Gastroesophageal sphincter (tissue), 3 donors: ENCODE results near the gene CCDC33.

Experiments used
- POLR2AphosphoS5 ChIP-seq: sonication (generic); formaldehyde crosslinking; IDR thresholded peaks from one replicate; pipeline ENCODE4 v1.6.1; 2017; ENCODE audit warnings: antibody characterized with exemption
- TF ChIP-seq, protein P1 (sequence below), 4 experiments: fragments of 200-600 bp in 2 of 4; fragments of 450-650 bp in 2 of 4; sonication (generic) in 1 of 4; IDR thresholded peaks; one replicate each; pipeline ENCODE4 v1.5.1; 2017 to 2019; ENCODE audit warnings: antibody characterized with exemption in 4 of 4, mild to moderate bottlenecking in 2 of 4, moderate library complexity in 2 of 4

DNA sequence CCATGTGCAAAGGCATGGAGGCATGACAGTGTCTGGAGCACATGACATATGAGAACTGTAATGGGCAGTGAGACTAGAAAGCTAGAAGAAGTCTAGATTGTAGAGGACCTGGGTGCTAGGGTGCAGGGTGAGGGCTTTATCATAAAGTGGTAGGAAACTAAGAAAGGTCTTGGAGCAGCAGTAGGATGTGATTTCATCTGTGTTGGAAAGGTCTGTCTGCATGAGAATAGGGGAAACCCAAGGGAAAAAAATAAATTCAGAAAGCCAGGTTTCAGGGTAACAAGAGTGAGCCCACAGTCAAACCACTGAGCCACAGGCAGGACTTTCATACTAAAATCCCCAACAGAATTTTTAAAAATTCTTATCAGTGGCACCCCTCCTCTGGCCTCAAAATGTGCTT is 54.5 kb downstream of the CCDC33 start:
- TF ChIP-seq, protein P1, sequence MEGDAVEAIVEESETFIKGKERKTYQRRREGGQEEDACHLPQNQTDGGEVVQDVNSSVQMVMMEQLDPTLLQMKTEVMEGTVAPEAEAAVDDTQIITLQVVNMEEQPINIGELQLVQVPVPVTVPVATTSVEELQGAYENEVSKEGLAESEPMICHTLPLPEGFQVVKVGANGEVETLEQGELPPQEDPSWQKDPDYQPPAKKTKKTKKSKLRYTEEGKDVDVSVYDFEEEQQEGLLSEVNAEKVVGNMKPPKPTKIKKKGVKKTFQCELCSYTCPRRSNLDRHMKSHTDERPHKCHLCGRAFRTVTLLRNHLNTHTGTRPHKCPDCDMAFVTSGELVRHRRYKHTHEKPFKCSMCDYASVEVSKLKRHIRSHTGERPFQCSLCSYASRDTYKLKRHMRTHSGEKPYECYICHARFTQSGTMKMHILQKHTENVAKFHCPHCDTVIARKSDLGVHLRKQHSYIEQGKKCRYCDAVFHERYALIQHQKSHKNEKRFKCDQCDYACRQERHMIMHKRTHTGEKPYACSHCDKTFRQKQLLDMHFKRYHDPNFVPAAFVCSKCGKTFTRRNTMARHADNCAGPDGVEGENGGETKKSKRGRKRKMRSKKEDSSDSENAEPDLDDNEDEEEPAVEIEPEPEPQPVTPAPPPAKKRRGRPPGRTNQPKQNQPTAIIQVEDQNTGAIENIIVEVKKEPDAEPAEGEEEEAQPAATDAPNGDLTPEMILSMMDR (IDR thresholded peaks at IDR 0.05): no peak
- TF ChIP-seq POLR2AphosphoS5: no peak
